ENCODE measurements around the gene DTX3. TPM values are rescaled to one million over a fixed set of nuclear protein-coding genes. Genes with fewer than 3 reads are reported as not detected.

DTX3 gene
- total and polyA plus RNA-seq, 2 experiments from 2014 or later, result 22.8 to 46.6 TPM

DNA sequence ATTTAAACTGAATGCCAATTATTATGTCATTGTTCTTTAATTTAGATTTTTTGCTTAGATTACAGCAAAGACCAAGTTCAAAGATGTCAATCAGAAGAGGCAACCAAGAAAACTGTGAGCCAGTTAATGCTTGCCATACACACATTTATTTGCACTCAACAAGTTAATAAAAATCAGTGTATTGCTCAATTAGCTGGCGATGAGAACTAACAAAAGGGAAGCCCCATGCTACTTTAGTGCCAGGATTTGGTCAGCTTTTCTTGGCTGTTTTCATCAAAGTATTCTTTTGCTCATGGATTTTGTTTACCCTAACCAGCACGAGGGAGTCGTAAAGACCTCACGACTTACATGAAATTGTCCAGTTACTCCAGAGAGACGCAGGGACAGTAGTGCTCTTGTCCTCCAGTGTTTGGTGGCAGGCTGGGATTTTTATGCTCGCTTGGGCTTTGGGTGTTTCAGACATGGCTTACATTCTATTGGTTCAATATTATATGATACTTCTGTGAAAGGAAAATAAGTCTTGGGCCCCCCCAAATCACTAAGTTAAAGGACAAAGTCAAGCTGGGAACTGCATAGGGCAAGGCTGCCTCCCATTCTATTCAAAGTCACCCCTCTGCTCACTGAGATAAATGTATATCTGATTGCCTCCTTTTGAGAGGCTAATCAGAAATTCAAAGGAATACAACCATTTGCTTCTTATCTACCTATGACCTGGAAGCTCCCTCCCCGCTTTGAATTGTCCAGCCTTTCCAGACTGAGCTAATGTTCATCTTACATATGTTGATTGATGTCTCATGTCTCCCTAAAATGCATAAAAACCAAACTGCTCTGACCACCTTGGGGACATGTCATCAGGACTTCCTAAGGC, 35.8 kb downstream of the DTX3 start:
- H3K27ac ChIP-seq (ENCODE audit: low read depth), result no peak overlapping the region
- no peaks in the 10 kb centered on the region for H3K79me2 ChIP-seq (replicated peaks; ENCODE audit: insufficient read depth)
- H3K4me2 ChIP-seq, result no peak overlapping the region
- H3K4me1 Mint-ChIP-seq, result peaks cover 10% of the 10 kb centered on the region
- H3F3A ChIP-seq (replicated peaks; ENCODE audit: low read depth), result no peaks in the 10 kb centered on the region
- H3K9me3 Mint-ChIP-seq, result peaks cover 31% of the 10 kb centered on the region; the same call in 2 of the 3 replicates
- no peak overlapping the region for H3K4me3 Mint-ChIP-seq
- peaks cover 10% of the 10 kb centered on the region for H3K27me3 ChIP-seq (ENCODE audit: insufficient read depth)
- ATAC-seq, result no peak
- H3K9me2 ChIP-seq (ENCODE audit: insufficient read depth), result no peaks in the 10 kb centered on the region
- H3K27ac Mint-ChIP-seq, result no peak overlapping the region
- TF ChIP-seq, protein P1, sequence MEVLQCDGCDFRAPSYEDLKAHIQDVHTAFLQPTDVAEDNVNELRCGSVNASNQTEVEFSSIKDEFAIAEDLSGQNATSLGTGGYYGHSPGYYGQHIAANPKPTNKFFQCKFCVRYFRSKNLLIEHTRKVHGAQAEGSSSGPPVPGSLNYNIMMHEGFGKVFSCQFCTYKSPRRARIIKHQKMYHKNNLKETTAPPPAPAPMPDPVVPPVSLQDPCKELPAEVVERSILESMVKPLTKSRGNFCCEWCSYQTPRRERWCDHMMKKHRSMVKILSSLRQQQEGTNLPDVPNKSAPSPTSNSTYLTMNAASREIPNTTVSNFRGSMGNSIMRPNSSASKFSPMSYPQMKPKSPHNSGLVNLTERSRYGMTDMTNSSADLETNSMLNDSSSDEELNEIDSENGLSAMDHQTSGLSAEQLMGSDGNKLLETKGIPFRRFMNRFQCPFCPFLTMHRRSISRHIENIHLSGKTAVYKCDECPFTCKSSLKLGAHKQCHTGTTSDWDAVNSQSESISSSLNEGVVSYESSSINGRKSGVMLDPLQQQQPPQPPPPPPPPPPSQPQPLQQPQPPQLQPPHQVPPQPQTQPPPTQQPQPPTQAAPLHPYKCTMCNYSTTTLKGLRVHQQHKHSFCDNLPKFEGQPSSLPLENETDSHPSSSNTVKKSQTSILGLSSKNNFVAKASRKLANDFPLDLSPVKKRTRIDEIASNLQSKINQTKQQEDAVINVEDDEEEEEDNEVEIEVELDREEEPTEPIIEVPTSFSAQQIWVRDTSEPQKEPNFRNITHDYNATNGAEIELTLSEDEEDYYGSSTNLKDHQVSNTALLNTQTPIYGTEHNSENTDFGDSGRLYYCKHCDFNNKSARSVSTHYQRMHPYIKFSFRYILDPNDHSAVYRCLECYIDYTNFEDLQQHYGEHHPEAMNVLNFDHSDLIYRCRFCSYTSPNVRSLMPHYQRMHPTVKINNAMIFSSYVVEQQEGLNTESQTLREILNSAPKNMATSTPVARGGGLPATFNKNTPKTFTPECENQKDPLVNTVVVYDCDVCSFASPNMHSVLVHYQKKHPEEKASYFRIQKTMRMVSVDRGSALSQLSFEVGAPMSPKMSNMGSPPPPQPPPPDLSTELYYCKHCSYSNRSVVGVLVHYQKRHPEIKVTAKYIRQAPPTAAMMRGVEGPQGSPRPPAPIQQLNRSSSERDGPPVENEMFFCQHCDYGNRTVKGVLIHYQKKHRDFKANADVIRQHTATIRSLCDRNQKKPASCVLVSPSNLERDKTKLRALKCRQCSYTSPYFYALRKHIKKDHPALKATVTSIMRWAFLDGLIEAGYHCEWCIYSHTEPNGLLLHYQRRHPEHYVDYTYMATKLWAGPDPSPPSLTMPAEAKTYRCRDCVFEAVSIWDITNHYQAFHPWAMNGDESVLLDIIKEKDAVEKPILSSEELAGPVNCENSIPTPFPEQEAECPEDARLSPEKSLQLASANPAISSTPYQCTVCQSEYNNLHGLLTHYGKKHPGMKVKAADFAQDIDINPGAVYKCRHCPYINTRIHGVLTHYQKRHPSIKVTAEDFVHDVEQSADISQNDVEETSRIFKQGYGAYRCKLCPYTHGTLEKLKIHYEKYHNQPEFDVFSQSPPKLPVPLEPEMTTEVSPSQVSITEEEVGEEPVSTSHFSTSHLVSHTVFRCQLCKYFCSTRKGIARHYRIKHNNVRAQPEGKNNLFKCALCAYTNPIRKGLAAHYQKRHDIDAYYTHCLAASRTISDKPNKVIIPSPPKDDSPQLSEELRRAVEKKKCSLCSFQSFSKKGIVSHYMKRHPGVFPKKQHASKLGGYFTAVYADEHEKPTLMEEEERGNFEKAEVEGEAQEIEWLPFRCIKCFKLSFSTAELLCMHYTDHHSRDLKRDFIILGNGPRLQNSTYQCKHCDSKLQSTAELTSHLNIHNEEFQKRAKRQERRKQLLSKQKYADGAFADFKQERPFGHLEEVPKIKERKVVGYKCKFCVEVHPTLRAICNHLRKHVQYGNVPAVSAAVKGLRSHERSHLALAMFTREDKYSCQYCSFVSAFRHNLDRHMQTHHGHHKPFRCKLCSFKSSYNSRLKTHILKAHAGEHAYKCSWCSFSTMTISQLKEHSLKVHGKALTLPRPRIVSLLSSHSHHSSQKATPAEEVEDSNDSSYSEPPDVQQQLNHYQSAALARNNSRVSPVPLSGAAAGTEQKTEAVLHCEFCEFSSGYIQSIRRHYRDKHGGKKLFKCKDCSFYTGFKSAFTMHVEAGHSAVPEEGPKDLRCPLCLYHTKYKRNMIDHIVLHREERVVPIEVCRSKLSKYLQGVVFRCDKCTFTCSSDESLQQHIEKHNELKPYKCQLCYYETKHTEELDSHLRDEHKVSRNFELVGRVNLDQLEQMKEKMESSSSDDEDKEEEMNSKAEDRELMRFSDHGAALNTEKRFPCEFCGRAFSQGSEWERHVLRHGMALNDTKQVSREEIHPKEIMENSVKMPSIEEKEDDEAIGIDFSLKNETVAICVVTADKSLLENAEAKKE (CRISPR knock-in tag; IDR thresholded peaks at IDR 0.05), result no peak
- TF ChIP-seq, protein P2, sequence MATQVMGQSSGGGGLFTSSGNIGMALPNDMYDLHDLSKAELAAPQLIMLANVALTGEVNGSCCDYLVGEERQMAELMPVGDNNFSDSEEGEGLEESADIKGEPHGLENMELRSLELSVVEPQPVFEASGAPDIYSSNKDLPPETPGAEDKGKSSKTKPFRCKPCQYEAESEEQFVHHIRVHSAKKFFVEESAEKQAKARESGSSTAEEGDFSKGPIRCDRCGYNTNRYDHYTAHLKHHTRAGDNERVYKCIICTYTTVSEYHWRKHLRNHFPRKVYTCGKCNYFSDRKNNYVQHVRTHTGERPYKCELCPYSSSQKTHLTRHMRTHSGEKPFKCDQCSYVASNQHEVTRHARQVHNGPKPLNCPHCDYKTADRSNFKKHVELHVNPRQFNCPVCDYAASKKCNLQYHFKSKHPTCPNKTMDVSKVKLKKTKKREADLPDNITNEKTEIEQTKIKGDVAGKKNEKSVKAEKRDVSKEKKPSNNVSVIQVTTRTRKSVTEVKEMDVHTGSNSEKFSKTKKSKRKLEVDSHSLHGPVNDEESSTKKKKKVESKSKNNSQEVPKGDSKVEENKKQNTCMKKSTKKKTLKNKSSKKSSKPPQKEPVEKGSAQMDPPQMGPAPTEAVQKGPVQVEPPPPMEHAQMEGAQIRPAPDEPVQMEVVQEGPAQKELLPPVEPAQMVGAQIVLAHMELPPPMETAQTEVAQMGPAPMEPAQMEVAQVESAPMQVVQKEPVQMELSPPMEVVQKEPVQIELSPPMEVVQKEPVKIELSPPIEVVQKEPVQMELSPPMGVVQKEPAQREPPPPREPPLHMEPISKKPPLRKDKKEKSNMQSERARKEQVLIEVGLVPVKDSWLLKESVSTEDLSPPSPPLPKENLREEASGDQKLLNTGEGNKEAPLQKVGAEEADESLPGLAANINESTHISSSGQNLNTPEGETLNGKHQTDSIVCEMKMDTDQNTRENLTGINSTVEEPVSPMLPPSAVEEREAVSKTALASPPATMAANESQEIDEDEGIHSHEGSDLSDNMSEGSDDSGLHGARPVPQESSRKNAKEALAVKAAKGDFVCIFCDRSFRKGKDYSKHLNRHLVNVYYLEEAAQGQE (IDR thresholded peaks at IDR 0.05; ENCODE audit: unreplicated experiment), result no peak
- TF ChIP-seq STAT1 (IDR thresholded peaks at IDR 0.05; ENCODE audit: unreplicated experiment), result no peak
- peaks cover 8% of the 10 kb centered on the region for H3K36me3 ChIP-seq (ENCODE audit: insufficient read depth)
- DNase-seq (ENCODE audit: low spot score), result no peak
- no peak overlapping the region for H3K4me3 ChIP-seq
- peaks cover 9% of the 10 kb centered on the region; the same call in 2 of the 3 replicates for H3K36me3 Mint-ChIP-seq (ENCODE audit: low read depth)
- H3K4me1 ChIP-seq (ENCODE audit: insufficient read depth), result peaks cover 17% of the 10 kb centered on the region
- H4K20me1 ChIP-seq (replicated peaks; ENCODE audit: insufficient read depth), result no peaks in the 10 kb centered on the region
- peaks cover 10% of the 10 kb centered on the region for H3K27me3 Mint-ChIP-seq (ENCODE audit: insufficient read depth, low read depth, poor library complexity)
- H2AFZ ChIP-seq, result no peak overlapping the region

Data from GM23338 (cell line).